ENCODE data around the gene MAP7D2. TPM values are rescaled to one million over a fixed set of nuclear protein-coding genes. Genes with fewer than 3 reads are reported as not detected.

Gene MAP7D2
- total and polyA plus RNA-seq, 8 donors, result 0.31 to 1.5 (median 0.41) TPM

DNA sequence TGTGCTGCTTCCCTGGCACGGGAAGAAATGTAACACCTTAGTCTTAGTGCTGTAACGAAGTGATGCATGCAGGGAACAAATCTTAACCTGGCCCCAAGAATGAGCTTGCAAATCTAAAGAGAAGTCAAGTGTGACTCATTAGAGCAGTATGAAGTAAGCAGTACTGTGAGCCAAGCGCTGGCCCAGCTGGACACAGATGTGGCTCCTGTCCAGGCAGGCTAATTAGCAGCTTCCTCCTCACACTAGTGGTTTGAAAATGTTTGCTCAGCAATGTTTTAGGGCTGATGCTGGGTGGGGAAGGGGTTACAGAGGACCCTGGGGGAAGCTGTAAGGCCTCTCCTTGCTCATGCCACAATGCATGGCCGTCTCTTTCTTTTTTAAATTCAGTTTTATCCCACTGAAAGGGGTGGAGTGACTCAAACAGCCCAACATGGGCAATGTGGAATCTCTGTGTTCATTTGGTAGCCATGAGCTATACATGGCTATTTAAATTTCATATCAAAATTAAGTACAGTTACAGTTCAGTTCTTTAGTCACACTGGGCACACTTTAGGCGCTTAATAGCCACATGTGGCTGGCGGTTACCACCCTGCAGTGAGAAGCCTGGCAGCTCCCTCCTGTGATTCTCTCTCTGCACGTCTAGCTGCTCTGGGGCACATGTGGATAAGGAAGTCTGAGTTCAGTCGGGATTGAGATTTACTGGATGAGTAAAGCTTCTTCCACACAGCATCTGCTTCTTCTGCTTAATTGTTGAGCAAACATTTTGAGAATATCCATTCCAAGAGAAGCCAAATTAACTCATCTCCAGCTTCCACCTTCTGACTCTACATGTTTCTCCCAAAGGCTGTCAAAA, 48.8 kb downstream of the MAP7D2 start:
- no peaks in the 10 kb centered on the region for H3K9me3 ChIP-seq
- no peak overlapping the region for H3K27ac ChIP-seq
- H3K36me3 ChIP-seq, result no peaks in the 10 kb centered on the region
- DNase-seq (peak; percentile 57 to 77 (median 64)), ATAC-seq (peak; percentile 94)
- no peak overlapping the region for H3K4me3 ChIP-seq
- no peaks in the 10 kb centered on the region for H3K27me3 ChIP-seq
- intact Hi-C loops (cut with DNase I), result no loop called here
- TF ChIP-seq, protein P1, sequence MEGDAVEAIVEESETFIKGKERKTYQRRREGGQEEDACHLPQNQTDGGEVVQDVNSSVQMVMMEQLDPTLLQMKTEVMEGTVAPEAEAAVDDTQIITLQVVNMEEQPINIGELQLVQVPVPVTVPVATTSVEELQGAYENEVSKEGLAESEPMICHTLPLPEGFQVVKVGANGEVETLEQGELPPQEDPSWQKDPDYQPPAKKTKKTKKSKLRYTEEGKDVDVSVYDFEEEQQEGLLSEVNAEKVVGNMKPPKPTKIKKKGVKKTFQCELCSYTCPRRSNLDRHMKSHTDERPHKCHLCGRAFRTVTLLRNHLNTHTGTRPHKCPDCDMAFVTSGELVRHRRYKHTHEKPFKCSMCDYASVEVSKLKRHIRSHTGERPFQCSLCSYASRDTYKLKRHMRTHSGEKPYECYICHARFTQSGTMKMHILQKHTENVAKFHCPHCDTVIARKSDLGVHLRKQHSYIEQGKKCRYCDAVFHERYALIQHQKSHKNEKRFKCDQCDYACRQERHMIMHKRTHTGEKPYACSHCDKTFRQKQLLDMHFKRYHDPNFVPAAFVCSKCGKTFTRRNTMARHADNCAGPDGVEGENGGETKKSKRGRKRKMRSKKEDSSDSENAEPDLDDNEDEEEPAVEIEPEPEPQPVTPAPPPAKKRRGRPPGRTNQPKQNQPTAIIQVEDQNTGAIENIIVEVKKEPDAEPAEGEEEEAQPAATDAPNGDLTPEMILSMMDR (IDR thresholded peaks at IDR 0.05), result no peak
- peaks cover 4 to 6% of the 10 kb centered on the region in 2 donors for H3K4me1 ChIP-seq

DNA sequence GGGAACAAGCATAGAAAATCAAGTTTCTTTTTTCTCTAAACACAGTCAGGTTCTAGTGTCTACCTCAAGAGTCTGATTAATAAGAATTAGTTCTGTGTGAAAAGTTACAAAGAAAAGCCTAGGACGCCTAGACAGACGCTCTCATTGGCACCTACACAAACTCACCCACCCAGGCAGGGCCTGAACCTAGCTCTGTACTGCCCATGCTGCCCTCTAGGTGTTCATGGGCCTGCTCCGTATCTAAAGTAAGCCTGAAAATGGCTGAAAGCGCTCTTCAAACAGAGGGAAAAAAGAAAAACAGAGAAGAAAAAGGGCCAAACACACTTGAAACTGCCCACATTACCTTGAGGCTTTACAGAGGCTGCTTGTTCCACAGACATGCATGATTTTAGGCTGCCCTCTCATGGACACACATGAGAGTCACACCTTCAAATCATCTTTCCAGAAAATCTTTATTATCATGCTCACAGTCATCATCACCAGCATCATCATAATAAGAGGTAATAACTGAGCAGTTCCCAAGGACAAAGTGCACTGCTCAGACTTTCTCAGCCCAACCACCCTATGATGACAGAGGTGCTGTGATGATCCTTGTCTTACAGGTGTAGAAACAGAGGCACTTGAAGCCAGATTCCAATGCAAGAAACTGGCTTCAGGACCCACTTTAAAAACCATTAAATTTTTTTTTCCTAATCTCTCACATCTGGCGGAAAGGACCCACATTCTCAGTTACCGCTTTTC, 49.6 kb downstream of the MAP7D2 start:
- TF ChIP-seq, protein P1 (IDR thresholded peaks at IDR 0.05), result peak in 1 of 2 donors; percentile 15
- H3K36me3 ChIP-seq, result no peaks in the 10 kb centered on the region
- no peak overlapping the region for H3K4me3 ChIP-seq
- no peaks in the 10 kb centered on the region for H3K9me3 ChIP-seq
- ATAC-seq (peak; percentile 89), DNase-seq (peak in 1 of 4 donors; percentile 28)
- intact Hi-C loops (cut with DNase I), result no loop called here
- H3K4me1 ChIP-seq, result peaks cover 4 to 6% of the 10 kb centered on the region in 2 donors
- H3K27ac ChIP-seq, result no peak overlapping the region
- H3K27me3 ChIP-seq, result no peaks in the 10 kb centered on the region

DNA sequence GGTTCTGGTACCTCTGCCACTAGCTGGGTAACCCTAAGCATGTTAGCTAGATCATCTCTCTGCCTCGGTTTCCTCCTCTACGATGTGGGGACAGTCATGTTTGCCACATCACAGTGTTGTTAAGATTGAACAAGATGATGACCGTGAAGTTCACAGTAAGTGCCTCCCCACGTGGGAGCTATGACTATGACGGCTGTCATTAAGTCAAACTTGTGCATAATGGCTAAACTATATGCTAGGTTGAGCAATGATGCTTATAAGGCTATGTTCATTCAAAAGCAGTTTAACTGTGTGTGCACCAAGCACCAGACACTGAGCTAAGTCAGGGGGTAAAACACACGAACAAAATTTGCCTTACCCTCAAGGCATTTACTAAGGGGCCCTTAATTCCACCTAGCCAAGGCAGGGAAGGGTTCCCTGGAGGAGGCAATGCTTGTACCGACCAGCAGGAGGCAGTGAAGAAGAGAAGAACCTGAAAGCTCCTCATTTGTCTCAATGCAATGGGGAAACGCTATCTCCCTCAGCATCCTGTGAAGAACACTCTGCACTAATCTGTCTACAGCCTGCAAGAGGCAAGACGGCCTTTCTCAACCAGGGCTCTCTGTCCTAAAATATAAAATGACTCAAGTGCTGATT, 52.9 kb downstream of the MAP7D2 start:
- Histone ChIP-seq H3K9me3 (no peaks in the 10 kb centered on the region), H3K27me3 (no peaks in the 10 kb centered on the region), H3K36me3 (no peaks in the 10 kb centered on the region), H3K4me3 (no peak overlapping the region), H3K4me1 (peaks cover 4 to 6% of the 10 kb centered on the region in 2 donors), H3K27ac (no peak overlapping the region)
- ATAC-seq, result no peak
- TF ChIP-seq, protein P1 (IDR thresholded peaks at IDR 0.05), result no peak
- DNase-seq, result no peak
- intact Hi-C loops (cut with DNase I), result no loop called here

DNA sequence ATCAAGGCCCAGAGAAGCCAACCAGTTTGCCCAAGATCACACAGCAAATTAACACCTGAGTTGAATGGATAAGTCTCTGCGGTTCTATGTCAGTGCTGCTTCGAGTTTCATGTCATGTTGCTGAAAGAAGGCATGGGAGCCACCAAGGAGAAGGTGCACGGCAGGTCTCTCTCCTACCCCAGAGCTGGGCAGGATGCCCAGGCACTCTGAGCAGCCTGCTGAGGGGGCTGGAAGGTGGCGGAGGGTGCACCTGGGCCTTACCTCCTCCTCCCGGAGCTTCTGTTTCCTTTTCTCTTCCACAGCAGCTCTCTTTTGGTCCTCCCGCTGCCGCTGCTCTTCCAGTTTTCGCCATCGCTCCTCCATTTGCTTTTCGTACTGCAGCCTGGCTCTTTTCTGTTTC, 53.6 kb downstream of the MAP7D2 start:
- no peak overlapping the region for H3K27ac ChIP-seq
- intact Hi-C loops (cut with DNase I), result no loop called here
- H3K9me3 ChIP-seq, result no peaks in the 10 kb centered on the region
- H3K27me3 ChIP-seq, result no peaks in the 10 kb centered on the region
- no peaks in the 10 kb centered on the region for H3K36me3 ChIP-seq
- peaks cover 4 to 5% of the 10 kb centered on the region in 2 donors for H3K4me1 ChIP-seq
- no peak for DNase-seq
- no peak overlapping the region for H3K4me3 ChIP-seq
- ATAC-seq, result no peak
- TF ChIP-seq, protein P1 (IDR thresholded peaks at IDR 0.05), result no peak

DNA sequence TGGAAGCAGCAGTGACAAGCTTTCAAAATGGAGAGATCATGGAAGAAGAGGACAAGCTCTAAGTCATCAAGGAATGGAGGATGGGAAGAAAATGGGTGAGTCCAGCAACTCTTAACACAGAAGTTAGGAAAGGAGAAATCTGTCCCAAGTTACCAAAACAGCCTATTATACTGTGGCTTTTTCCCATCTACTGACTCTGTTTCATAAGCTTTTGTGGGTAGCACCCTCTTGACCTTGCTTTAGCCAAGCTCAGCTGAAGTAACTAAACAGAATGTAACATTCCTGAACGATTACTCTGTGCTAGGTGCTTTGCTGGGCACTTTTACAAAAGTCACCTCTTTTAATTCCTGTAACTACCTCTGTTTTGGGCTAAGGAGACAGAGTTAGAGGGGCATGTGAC, 54.9 kb downstream of the MAP7D2 start:
- TF ChIP-seq, protein P1 (IDR thresholded peaks at IDR 0.05), result no peak
- Histone ChIP-seq H3K4me3 (no peak overlapping the region), H3K27ac (no peak overlapping the region), H3K9me3 (no peaks in the 10 kb centered on the region), H3K36me3 (no peaks in the 10 kb centered on the region), H3K27me3 (no peaks in the 10 kb centered on the region), H3K4me1 (no peaks in the 10 kb centered on the region)
- DNase-seq, result no peak
- ATAC-seq, result peak; percentile 91
- intact Hi-C loops (cut with DNase I), result no loop called here

Measured in left lung (tissue), 10 donors.